ENCODE data around the gene RPS27A. TPM values are rescaled to one million over a fixed set of nuclear protein-coding genes. Genes with fewer than 3 reads are reported as not detected.
A peak's percentile ranks its signal among the peaks of the same experiment; 100 is the strongest.
"Not testable (repeated sequence)": the region's sequence is repeated elsewhere in the genome, so short reads cannot be mapped to it uniquely, and the experiment has no call there.

RPS27A gene
- total RNA-seq, 1 donor from 2014 or later = 951 TPM

DNA sequence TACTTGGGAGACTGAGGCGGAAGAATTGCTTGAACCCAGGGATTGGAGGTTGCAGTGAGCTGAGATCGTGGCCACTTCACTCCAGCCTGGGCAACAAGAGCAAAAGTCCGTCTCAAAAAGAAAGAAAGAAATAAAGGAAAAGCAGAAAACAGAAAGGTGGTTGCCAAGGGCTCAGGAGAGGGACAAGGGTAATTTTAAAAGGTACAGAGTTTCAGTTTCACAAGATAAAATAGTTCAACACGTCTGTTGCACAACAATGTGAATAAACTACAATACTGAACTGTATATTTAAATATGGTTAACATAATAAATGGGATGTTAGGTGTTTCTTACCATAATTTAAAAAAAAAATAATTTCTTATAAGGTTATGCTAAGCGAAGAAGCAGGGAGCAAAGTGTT, 12.9 kb downstream of the RPS27A start:
- no peaks in the 10 kb centered on the region for H3K27me3 Mint-ChIP-seq
- no peak overlapping the region for H3K4me3 Mint-ChIP-seq
- no peak for DNase-seq (ENCODE audit: extremely low spot score, unreplicated experiment)
- H3K27ac Mint-ChIP-seq = no peak overlapping the region
- TF ChIP-seq CTCF (conservative IDR thresholded peaks at IDR 0.05) = no peak
- H3K9me3 Mint-ChIP-seq = no peaks in the 10 kb centered on the region
- peaks cover 4% of the 10 kb centered on the region for H3K36me3 Mint-ChIP-seq
- H3K4me1 Mint-ChIP-seq (ENCODE audit: unreplicated experiment) = no peaks in the 10 kb centered on the region

DNA sequence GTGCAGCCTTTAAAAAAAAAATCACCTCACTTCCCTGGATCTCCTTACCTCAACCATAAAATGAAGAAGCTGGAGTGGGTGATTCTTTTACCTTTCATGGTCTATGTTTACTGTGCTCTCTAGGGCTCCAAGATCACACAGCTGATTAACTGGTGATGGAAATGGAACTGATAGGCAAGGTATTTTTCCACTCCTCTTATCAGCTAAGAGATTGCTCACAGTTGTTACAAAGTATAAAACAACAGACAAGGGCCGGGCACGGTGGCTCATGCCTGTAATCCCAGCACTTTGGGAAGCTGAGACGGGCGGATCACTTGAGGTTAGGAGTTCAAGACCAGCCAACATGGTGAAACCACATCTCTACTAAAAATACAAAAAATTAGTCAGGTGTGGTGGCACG, 14.5 kb downstream of the RPS27A start:
- no peaks in the 10 kb centered on the region for H3K9me3 Mint-ChIP-seq
- H3K4me3 Mint-ChIP-seq = no peak overlapping the region
- no peak for DNase-seq (ENCODE audit: extremely low spot score, unreplicated experiment)
- no peaks in the 10 kb centered on the region for H3K27me3 Mint-ChIP-seq
- H3K36me3 Mint-ChIP-seq = peaks cover 4% of the 10 kb centered on the region
- H3K4me1 Mint-ChIP-seq (ENCODE audit: unreplicated experiment) = no peaks in the 10 kb centered on the region
- H3K27ac Mint-ChIP-seq = no peak overlapping the region
- TF ChIP-seq CTCF (conservative IDR thresholded peaks at IDR 0.05) = no peak

GRCh38 chr2:55252832-55253231, 20.3 kb downstream of the RPS27A start:
- Mint-ChIP-seq H3K4me1 (ENCODE audit: unreplicated experiment) (no peaks in the 10 kb centered on the region), H3K9me3 (no peaks in the 10 kb centered on the region), H3K36me3 (peaks cover 8% of the 10 kb centered on the region), H3K4me3 (no peak overlapping the region), H3K27ac (no peak overlapping the region), H3K27me3 (no peaks in the 10 kb centered on the region)
- no peak for TF ChIP-seq CTCF (conservative IDR thresholded peaks at IDR 0.05)
- DNase-seq (ENCODE audit: extremely low spot score, unreplicated experiment) = no peak

GRCh38 chr2:55259586-55259985, 27.1 kb downstream of the RPS27A start:
- not testable (repeated sequence) for H3K4me3 Mint-ChIP-seq; H3K27ac Mint-ChIP-seq; H3K27me3 Mint-ChIP-seq; H3K9me3 Mint-ChIP-seq; DNase-seq (ENCODE audit: extremely low spot score, unreplicated experiment); H3K4me1 Mint-ChIP-seq (ENCODE audit: unreplicated experiment)
- peaks cover 14% of the 10 kb centered on the region for H3K36me3 Mint-ChIP-seq

DNA sequence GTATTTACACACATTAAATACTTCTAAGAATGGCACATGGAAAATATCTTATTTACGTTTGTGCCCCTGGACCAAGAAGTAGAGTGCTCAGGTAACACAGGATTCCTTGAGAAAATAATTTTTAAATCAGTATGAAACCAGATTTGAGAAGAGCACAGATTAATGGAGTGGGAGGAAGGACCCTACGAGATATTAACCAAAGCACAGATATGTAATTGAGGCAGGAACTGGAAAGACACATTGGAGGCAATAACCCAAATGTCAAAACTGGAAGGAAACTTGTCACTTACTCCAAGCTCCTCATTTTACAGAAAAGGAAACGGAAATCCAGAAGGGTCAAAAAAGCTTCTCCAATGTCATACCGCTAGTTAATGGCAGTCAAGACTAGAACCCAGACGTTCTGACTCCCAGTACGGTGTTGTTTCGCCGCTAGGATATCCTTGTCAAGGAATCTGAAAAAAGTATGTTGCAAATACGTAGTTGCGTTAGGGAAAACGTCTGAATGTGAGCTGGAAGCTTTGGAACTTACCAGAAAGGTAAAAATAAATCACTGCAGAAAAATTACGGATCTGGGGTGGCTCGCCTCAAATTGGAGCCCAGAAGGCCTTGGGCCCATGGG, 35.9 kb downstream of the RPS27A start:
- Mint-ChIP-seq H3K27me3 (no peaks in the 10 kb centered on the region), H3K36me3 (peaks cover 9% of the 10 kb centered on the region), H3K27ac (peak overlapping the region; percentile 89), H3K9me3 (no peaks in the 10 kb centered on the region), H3K4me3 (peak overlapping the region; percentile 97), H3K4me1 (ENCODE audit: unreplicated experiment) (peaks cover 5% of the 10 kb centered on the region)
- TF ChIP-seq CTCF (conservative IDR thresholded peaks at IDR 0.05) = no peak
- DNase-seq (ENCODE audit: extremely low spot score, unreplicated experiment) = no peak

DNA sequence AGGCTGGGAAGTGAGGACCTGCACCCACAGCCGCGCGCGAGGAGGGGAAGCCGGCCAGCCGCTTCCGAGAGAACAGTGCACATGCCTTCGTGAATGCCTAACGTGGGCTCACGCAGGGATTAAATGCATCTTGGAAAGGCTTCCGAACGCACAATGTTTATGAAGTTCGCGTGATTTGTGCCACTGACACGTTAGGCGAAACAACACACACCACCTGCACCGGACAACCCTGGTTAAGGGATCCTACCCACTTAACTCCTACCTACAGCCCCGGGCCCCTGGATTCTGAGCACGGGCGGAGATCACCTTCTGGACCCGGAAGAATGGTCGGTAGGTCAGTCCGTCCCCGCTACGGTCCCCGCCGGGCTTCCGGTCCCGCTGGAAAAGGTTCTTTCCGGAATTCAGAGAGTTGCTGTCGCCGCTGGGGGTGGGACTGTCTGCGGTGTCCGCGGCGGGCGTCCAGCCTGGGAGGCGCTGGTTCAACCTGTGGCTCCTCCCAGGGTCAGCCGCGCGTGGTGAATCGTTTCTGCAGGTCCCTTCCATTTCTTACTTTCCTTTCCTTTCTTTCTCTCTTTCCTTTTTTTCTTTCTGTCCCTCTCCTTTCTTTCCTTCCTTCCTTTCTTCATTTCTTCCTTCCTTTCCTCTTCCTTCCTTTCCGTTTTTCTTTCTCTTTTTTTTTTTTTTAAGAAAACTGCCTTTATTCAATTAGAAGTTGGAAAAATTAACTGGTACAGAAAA, 36.6 kb downstream of the RPS27A start, which contains the start of gene MTIF2:
MTIF2 (minus strand) TSS at position 325 of the 738 bp plus-strand sequence. CDS start 5,373 bp downstream, outside the sequence.
- Mint-ChIP-seq H3K27ac (peak within 1 kb of the TSS; percentile 89), H3K4me1 (ENCODE audit: unreplicated experiment) (peaks cover 5% of the 10 kb centered on the region), H3K4me3 (peak within 1 kb of the TSS; percentile 97), H3K27me3 (no peaks in the 10 kb centered on the region), H3K36me3 (peaks cover 6% of the 10 kb centered on the region), H3K9me3 (no peaks in the 10 kb centered on the region)
- peak; percentile 36 for TF ChIP-seq CTCF (conservative IDR thresholded peaks at IDR 0.05)
- DNase-seq (ENCODE audit: extremely low spot score, unreplicated experiment) = peak; percentile 95

All from type B pancreatic cell (in vitro differentiated cells).